Osteoblast (primary cell): ENCODE measurements around the gene LMOD1. TPM values are rescaled to one million over a fixed set of nuclear protein-coding genes. Genes with fewer than 3 reads are reported as not detected.

Experiments
- DNase-seq: peaks from one replicate; pipeline ENCODE4 v3.0.0; 2011; ENCODE audit warnings: low spot score, mixed read lengths; ENCODE audit not compliant: insufficient read length; ENCODE audit errors: missing footprints
- H2AFZ ChIP-seq: 2 replicates; pipeline ENCODE4 v1.6.0; 2011; ENCODE audit warnings: mild to moderate bottlenecking, low read length
- H3K27ac ChIP-seq: 2 replicates; pipeline ENCODE4 v1.5.1; 2011; ENCODE audit warnings: mild to moderate bottlenecking, low read depth, low read length, moderate library complexity
- H3K27me3 ChIP-seq: 2 replicates; pipeline ENCODE4 v1.6.0; 2012; ENCODE audit warnings: mild to moderate bottlenecking, control low read depth, inconsistent platforms, low read length, moderate library complexity; ENCODE audit not compliant: insufficient read depth
- H3K36me3 ChIP-seq: 2 replicates; pipeline ENCODE4 v1.5.1; 2011; ENCODE audit warnings: mild to moderate bottlenecking, low read length, control low read depth, moderate library complexity; ENCODE audit not compliant: insufficient read depth
- H3K4me1 ChIP-seq: 2 replicates; pipeline ENCODE4 v1.5.1; 2011; ENCODE audit warnings: mild to moderate bottlenecking, low read length, control low read depth, moderate library complexity; ENCODE audit not compliant: insufficient read depth
- H3K4me2 ChIP-seq: 2 replicates; pipeline ENCODE4 v1.6.0; 2011; ENCODE audit warnings: mild to moderate bottlenecking, low read length; ENCODE audit not compliant: insufficient read depth
- H3K4me3 ChIP-seq: fragments of 200-600 bp; sonication (generic); 3 replicates; pipeline ENCODE4 v1.5.1; 2012; ENCODE audit warnings: mild to moderate bottlenecking, low read length, inconsistent platforms; ENCODE audit not compliant: insufficient read depth
- H3K79me2 ChIP-seq: 2 replicates; pipeline ENCODE4 v1.6.0; 2012; ENCODE audit warnings: mild to moderate bottlenecking, low read length, control low read depth, inconsistent platforms; ENCODE audit not compliant: insufficient read depth
- H3K9me3 ChIP-seq: 2 replicates; pipeline ENCODE4 v1.5.1; 2011; ENCODE audit warnings: low read depth, low read length, control low read depth
- H4K20me1 ChIP-seq: 2 replicates; pipeline ENCODE4 v1.6.0; 2012; ENCODE audit warnings: mild to moderate bottlenecking, low read length, control low read depth; ENCODE audit not compliant: insufficient read depth
- total RNA-seq: library from RNA; depleted of rRNA; stranded (reverse); fragments of >200 nt; gene quantifications from 2 replicates; pipeline ENCODE4 v1.2.3, GENCODE V29; 2012
- TF ChIP-seq, protein P1 (sequence below): IDR thresholded peaks from 2 replicates; pipeline ENCODE4 v1.5.1; 2011; ENCODE audit warnings: mild to moderate bottlenecking, low read depth, low read length, moderate library complexity; ENCODE audit errors: extremely low read depth

Gene LMOD1
- total RNA-seq, result 17.1 and 21.7 TPM in 2 replicates

- Histone ChIP-seq H2AFZ (peak within 1 kb of the TSS; percentile 79), H3K79me2 (peaks cover 32% of the 10 kb centered on the region), H3K27ac (peak within 1 kb of the TSS; percentile 90), H3K4me3 (peak within 1 kb of the TSS; percentile 86), H4K20me1 (peaks cover 20% of the 10 kb centered on the region), H3K36me3 (no peaks in the 10 kb centered on the region), H3K27me3 (no peaks in the 10 kb centered on the region), H3K9me3 (no peaks in the 10 kb centered on the region), H3K4me1 (peaks cover 52% of the 10 kb centered on the region), H3K4me2 (peak within 1 kb of the TSS; percentile 89)
- peak; percentile 91 for DNase-seq
- TF ChIP-seq, protein P1, sequence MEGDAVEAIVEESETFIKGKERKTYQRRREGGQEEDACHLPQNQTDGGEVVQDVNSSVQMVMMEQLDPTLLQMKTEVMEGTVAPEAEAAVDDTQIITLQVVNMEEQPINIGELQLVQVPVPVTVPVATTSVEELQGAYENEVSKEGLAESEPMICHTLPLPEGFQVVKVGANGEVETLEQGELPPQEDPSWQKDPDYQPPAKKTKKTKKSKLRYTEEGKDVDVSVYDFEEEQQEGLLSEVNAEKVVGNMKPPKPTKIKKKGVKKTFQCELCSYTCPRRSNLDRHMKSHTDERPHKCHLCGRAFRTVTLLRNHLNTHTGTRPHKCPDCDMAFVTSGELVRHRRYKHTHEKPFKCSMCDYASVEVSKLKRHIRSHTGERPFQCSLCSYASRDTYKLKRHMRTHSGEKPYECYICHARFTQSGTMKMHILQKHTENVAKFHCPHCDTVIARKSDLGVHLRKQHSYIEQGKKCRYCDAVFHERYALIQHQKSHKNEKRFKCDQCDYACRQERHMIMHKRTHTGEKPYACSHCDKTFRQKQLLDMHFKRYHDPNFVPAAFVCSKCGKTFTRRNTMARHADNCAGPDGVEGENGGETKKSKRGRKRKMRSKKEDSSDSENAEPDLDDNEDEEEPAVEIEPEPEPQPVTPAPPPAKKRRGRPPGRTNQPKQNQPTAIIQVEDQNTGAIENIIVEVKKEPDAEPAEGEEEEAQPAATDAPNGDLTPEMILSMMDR, result no peak
Observed at GRCh38 chr1:201946224-201946908, at the start of gene LMOD1. LMOD1 (minus strand) TSS chr1:201946548; CDS start chr1:201946340, 208 bp downstream.

DNA sequence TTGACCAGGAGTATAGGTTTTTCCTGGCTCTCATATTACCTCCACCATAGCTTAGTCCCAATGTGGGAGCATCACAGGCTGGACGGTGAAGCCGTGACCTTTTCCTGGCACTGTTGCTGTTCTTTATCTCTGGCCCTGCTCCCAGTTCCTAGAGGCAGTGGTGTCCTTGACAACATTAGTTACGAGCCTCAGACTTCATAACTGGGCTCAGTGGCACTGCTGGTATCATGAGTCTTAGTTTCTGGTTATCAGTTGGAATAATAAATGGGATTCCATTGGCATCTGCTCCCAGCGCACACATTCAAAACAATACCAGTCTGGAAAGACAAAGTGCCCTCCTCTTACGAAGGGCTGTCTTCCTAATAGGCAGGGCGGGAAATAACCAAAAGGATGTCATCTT, 44.1 kb upstream of the LMOD1 start:
- no peaks in the 10 kb centered on the region for H3K4me1 ChIP-seq
- peaks cover 47% of the 10 kb centered on the region for H3K36me3 ChIP-seq
- H3K79me2 ChIP-seq, result peaks cover 31% of the 10 kb centered on the region
- no peaks in the 10 kb centered on the region for H3K9me3 ChIP-seq
- no peak overlapping the region for H2AFZ ChIP-seq
- peaks cover 10% of the 10 kb centered on the region for H4K20me1 ChIP-seq
- no peak overlapping the region for H3K27ac ChIP-seq
- TF ChIP-seq, protein P1, result no peak
- no peak for DNase-seq
- H3K27me3 ChIP-seq, result no peaks in the 10 kb centered on the region
- H3K4me2 ChIP-seq, result no peak overlapping the region
- no peak overlapping the region for H3K4me3 ChIP-seq

GRCh38 chr1:201989354-201990128, 43.2 kb upstream of the LMOD1 start:
- Histone ChIP-seq H4K20me1 (peaks cover 16% of the 10 kb centered on the region), H3K27ac (no peak overlapping the region), H3K4me2 (no peak overlapping the region), H3K27me3 (no peaks in the 10 kb centered on the region), H3K4me3 (no peak overlapping the region), H2AFZ (no peak overlapping the region), H3K79me2 (peaks cover 40% of the 10 kb centered on the region), H3K9me3 (no peaks in the 10 kb centered on the region), H3K36me3 (peaks cover 44% of the 10 kb centered on the region), H3K4me1 (no peaks in the 10 kb centered on the region)
- TF ChIP-seq, protein P1, result no peak
- DNase-seq, result no peak

DNA sequence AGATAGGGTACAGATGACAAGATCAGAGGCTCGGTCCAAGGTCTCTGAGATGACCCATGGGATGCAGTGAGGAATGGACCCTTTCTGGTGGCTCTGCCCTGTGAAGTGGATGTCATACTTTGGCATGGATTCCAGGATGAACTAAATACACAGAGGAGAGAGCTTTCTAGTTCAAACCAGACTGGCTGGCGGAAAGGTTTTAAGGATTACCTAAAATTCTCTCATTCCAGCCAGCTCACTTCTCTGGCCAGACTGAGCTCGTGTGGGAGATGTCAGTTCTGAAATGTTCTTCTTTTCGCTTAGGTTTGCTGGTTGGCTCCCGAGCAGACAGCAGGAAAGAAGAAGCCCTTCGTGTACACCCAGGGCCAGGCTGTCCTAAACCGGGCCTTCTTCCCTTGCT, 42.3 kb upstream of the LMOD1 start:
- Histone ChIP-seq H3K27me3 (no peaks in the 10 kb centered on the region), H3K36me3 (peaks cover 40% of the 10 kb centered on the region), H3K4me1 (peaks cover 5% of the 10 kb centered on the region), H3K4me3 (no peak overlapping the region), H3K79me2 (peaks cover 49% of the 10 kb centered on the region), H4K20me1 (peaks cover 22% of the 10 kb centered on the region), H3K4me2 (no peak overlapping the region), H3K9me3 (no peaks in the 10 kb centered on the region), H2AFZ (no peak overlapping the region), H3K27ac (no peak overlapping the region)
- TF ChIP-seq, protein P1, result no peak
- no peak for DNase-seq
